HUES6 (cell line): ENCODE results near the gene TCEAL9.
"Not testable (repeated sequence)": the region's sequence is repeated elsewhere in the genome, so short reads cannot be mapped to it uniquely, and the experiment has no call there.

Experiments used
- H3K27ac ChIP-seq: 2 replicates; pipeline ENCODE4 v1.7.0; 2013; ENCODE audit warnings: low read depth, mild to moderate bottlenecking, low read length, inconsistent platforms
- H3K27me3 ChIP-seq: 2 replicates; pipeline ENCODE4 v1.6.1; 2013; ENCODE audit warnings: low read length; ENCODE audit not compliant: control insufficient read depth, insufficient read depth
- H3K36me3 ChIP-seq: 2 replicates; pipeline ENCODE4 v1.6.1; 2013; ENCODE audit warnings: low read length; ENCODE audit not compliant: control insufficient read depth, insufficient read depth
- H3K4me1 ChIP-seq: 2 replicates; pipeline ENCODE4 v1.6.1; 2013; ENCODE audit warnings: low read length; ENCODE audit not compliant: control insufficient read depth, insufficient read depth
- H3K4me3 ChIP-seq: 2 replicates; pipeline ENCODE4 v1.5.1; 2013; ENCODE audit warnings: low read depth, low read length
- H3K9ac ChIP-seq: one replicate; pipeline ENCODE4 v1.6.1; 2013; ENCODE audit warnings: mild to moderate bottlenecking, low read length
- H3K9me3 ChIP-seq: 2 replicates; pipeline ENCODE4 v1.6.1; 2013; ENCODE audit warnings: low read depth, low read length; ENCODE audit not compliant: control insufficient read depth, insufficient read depth

The TCEAL9 gene

GRCh38 chrX:103347682-103348397, 8.5 kb upstream of the TCEAL9 start:
- H3K9me3 ChIP-seq = no peaks in the 10 kb centered on the region
- H3K36me3 ChIP-seq = no peaks in the 10 kb centered on the region
- H3K4me3 ChIP-seq = peak overlapping the region; percentile 51
- peaks cover 15% of the 10 kb centered on the region; the same call in 1 of the 2 replicates for H3K27me3 ChIP-seq
- H3K9ac ChIP-seq = no peak overlapping the region
- H3K27ac ChIP-seq = no peak overlapping the region
- H3K4me1 ChIP-seq = peaks cover 10% of the 10 kb centered on the region

DNA sequence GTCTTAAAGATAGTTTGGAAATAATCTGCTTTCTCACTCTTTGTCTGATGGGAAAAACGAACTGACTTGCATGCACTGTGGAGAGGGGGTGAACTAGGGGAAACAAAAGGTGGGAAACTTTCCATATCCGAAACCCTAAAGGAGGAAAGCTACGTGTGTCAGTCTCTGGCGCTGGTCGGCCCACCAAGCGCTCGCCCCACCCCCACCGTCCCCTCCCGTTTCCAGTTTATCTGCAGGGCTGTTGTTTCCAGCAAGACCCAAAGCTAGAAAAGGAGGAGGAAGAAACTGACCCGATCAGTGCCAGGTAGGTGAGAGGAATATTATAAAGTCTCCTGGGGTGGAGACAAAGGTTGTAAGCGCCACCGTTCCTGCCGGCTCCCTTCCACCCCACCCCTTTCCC, 552 bp downstream of the TCEAL9 start:
- Histone ChIP-seq H3K9ac (peak overlapping the region; percentile 91), H3K4me1 (peaks cover 10% of the 10 kb centered on the region), H3K4me3 (peak overlapping the region; percentile 81), H3K9me3 (no peaks in the 10 kb centered on the region), H3K27me3 (no peaks in the 10 kb centered on the region; the same call in 1 of the 2 replicates), H3K36me3 (peaks cover 11% of the 10 kb centered on the region), H3K27ac (peak overlapping the region; percentile 52; the same call in 1 of the 2 replicates)

DNA sequence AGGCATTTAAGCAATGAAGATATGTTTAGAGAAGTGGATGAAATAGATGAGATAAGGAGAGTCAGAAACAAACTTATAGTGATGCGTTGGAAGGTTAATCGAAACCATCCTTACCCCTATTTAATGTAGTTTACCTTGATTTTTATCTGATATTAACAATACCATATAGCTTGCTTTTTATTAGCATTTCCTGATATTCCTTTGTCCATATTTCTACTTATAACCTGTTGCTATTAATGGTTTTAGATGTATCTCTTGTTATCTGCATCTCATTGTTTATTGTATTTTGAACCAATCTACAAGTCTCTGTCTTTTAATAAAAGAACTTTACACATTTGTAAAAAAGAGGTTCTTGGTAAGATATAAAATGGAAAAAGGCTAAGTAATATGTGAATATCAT, 1.6 kb downstream of the TCEAL9 start:
- H3K27me3 ChIP-seq = no peaks in the 10 kb centered on the region; the same call in 1 of the 2 replicates
- no peak overlapping the region for H3K27ac ChIP-seq
- H3K9ac ChIP-seq = peak overlapping the region; percentile 91
- H3K9me3 ChIP-seq = no peaks in the 10 kb centered on the region
- H3K4me1 ChIP-seq = peaks cover 20% of the 10 kb centered on the region
- H3K36me3 ChIP-seq = peaks cover 11% of the 10 kb centered on the region
- peak overlapping the region; percentile 81 for H3K4me3 ChIP-seq

- Histone ChIP-seq H3K4me1 (peaks cover 22% of the 10 kb centered on the region), H3K36me3 (peaks cover 11% of the 10 kb centered on the region)
- H3K27ac ChIP-seq, H3K27me3 ChIP-seq, H3K4me3 ChIP-seq, H3K9ac ChIP-seq, H3K9me3 ChIP-seq: not testable (repeated sequence)
Observed at GRCh38 chrX:103359605-103360004, 3.3 kb downstream of the TCEAL9 start.

- Histone ChIP-seq H3K27me3 (no peaks in the 10 kb centered on the region; the same call in 1 of the 2 replicates), H3K4me1 (peaks cover 22% of the 10 kb centered on the region), H3K27ac (no peak overlapping the region), H3K36me3 (peaks cover 11% of the 10 kb centered on the region), H3K4me3 (no peak overlapping the region), H3K9ac (peak overlapping the region; percentile 5), H3K9me3 (no peaks in the 10 kb centered on the region)
Observed at GRCh38 chrX:103360092-103360491, 3.8 kb downstream of the TCEAL9 start.

DNA sequence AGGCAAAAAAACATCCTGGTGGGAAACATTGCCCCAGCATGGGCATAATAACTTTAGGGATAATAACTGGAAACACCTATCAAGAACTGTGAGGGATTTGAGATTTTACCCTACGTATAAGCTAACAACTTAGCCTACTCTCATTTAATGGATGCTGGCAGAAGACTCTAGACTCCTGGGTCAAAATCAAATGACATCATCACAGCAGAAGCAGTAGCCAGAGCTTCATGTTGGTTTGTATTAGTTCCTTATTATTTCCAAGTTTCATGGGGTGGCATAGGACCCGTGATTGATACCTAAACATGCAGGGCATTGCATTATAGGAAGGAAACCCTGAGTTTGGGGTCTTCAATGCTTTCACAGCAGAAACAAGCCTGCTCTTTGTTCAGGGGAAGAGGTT, 4.6 kb downstream of the TCEAL9 start:
- Histone ChIP-seq H3K27ac (no peak overlapping the region), H3K4me3 (no peak overlapping the region), H3K9me3 (no peaks in the 10 kb centered on the region), H3K9ac (no peak overlapping the region), H3K27me3 (no peaks in the 10 kb centered on the region; the same call in 1 of the 2 replicates), H3K4me1 (peaks cover 22% of the 10 kb centered on the region), H3K36me3 (peaks cover 11% of the 10 kb centered on the region)

GRCh38 chrX:103361798-103362197, 5.5 kb downstream of the TCEAL9 start:
- peaks cover 22% of the 10 kb centered on the region for H3K4me1 ChIP-seq
- H3K9me3 ChIP-seq = no peaks in the 10 kb centered on the region
- peak overlapping the region; percentile 41; the same call in 1 of the 2 replicates for H3K27ac ChIP-seq
- H3K27me3 ChIP-seq = no peaks in the 10 kb centered on the region; the same call in 1 of the 2 replicates
- H3K36me3 ChIP-seq = peaks cover 11% of the 10 kb centered on the region
- H3K4me3 ChIP-seq = no peak overlapping the region; the same call in 1 of the 2 replicates
- no peak overlapping the region for H3K9ac ChIP-seq

DNA sequence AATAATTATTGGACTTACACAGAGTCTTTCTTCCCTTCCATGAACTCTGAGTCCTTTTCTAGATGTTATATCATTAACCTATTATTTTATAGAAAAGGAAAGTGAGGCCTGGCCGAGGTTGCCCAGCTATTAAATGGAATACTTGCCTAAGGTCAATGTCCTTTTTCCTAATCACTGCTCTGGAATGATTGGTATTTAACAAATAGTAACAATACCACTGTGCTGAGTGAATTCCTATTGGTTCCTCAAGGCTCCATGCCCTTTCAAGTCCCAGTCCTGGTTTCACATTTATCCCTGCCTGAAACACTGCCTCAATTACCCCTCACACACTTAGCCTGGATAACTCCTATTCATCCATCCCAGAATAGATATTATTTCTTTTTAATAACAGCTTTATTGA, 6.2 kb downstream of the TCEAL9 start:
- Histone ChIP-seq H3K4me3 (no peak overlapping the region; the same call in 1 of the 2 replicates), H3K9me3 (no peaks in the 10 kb centered on the region), H3K27ac (peak overlapping the region; percentile 49; the same call in 1 of the 2 replicates)

GRCh38 chrX:103363046-103363445, 6.7 kb downstream of the TCEAL9 start:
- H3K4me3 ChIP-seq = no peak overlapping the region
- no peaks in the 10 kb centered on the region for H3K9me3 ChIP-seq
- peak overlapping the region; percentile 49; the same call in 1 of the 2 replicates for H3K27ac ChIP-seq
- H3K27me3 ChIP-seq = no peaks in the 10 kb centered on the region; the same call in 1 of the 2 replicates
- peaks cover 6% of the 10 kb centered on the region for H3K36me3 ChIP-seq
- peaks cover 30% of the 10 kb centered on the region for H3K4me1 ChIP-seq
- no peak overlapping the region for H3K9ac ChIP-seq

More for the DNA sequence above, 6.2 kb downstream of the TCEAL9 start:
- Histone ChIP-seq H3K36me3 (peaks cover 11% of the 10 kb centered on the region), H3K4me1 (peaks cover 24% of the 10 kb centered on the region), H3K27me3 (no peaks in the 10 kb centered on the region; the same call in 1 of the 2 replicates), H3K9ac (no peak overlapping the region)

DNA sequence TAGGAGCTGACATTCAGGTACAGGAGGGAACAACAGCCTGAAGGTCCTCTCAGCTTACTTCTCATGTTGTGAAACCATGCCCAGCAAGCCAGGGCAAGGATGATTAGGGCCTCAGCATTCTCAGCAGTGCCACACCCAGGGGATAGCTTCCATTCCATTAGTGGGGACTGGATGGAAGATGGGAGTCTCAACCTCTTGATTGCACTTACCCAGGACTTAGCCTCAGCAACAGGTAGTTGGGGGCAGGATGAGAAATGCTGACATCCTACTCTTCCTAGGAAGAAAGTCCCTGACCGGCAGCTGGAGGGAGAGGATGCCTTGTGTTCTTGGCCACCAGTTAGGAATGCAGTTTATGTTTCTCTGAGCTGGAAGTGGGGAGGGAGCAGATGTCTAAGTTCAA, 11.2 kb downstream of the TCEAL9 start:
- H3K4me1 ChIP-seq = peaks cover 14% of the 10 kb centered on the region
- H3K27ac ChIP-seq = no peak overlapping the region
- no peak overlapping the region for H3K4me3 ChIP-seq
- H3K9me3 ChIP-seq = no peaks in the 10 kb centered on the region
- no peak overlapping the region for H3K9ac ChIP-seq
- no peaks in the 10 kb centered on the region for H3K36me3 ChIP-seq
- H3K27me3 ChIP-seq = no peaks in the 10 kb centered on the region; the same call in 1 of the 2 replicates

- Histone ChIP-seq H3K4me3 (no peak overlapping the region), H3K27me3 (no peaks in the 10 kb centered on the region; the same call in 1 of the 2 replicates), H3K36me3 (no peaks in the 10 kb centered on the region), H3K4me1 (peaks cover 16% of the 10 kb centered on the region), H3K27ac (no peak overlapping the region), H3K9ac (no peak overlapping the region), H3K9me3 (no peaks in the 10 kb centered on the region)
Observed at GRCh38 chrX:103369479-103369878, 13.2 kb downstream of the TCEAL9 start.
